ENCODE data around the gene BRMS1. TPM values are rescaled to one million over a fixed set of nuclear protein-coding genes. Genes with fewer than 3 reads are reported as not detected.

BRMS1 gene
- total RNA-seq, 3 donors from 2014 or later: 52.0 to 61.6 (median 54.3) TPM

DNA sequence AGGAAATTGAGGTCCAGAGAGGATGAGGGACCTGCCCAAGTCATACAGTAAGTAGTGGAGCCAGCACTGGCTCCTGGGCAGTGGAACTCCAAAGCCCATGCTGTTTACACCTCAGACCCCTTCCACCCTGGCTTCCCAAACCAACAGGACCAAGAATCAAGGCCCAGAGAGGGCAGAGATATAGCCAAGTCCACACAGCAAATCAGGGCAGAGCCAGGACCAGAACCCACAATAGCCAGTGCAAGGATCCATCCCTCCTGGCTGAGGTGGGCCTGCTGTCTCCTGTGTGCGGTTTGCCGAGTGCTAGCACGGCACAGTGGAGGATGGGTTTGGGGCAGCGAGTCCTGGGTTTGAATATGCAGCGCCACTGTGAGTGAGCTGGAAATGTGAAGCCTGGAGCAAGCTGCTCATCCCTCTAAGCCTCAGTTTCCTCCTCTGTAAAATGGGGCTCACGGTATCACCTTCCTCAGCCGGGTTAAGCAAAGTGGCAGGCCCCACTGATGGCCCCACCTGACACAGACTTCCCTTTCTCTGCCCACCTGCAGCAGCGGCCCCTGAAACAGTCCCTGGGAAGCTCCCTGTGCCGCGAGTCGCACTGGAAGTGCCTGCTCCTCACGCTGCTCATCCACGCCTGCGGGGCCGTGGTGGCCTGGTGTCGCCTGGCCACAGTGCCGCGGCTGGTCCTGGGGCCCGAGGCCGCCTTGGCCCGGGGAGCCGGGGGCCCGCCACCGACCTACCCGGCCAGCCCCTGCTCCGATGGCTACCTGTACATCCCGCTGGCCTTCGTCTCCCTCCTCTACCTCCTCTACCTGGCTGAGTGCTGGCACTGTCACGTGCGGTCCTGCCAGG, 50.9 kb downstream of the BRMS1 start:
- peaks cover 5 to 39% of the 10 kb centered on the region in 2 donors for H3K27me3 ChIP-seq
- TF ChIP-seq POLR2A (IDR thresholded peaks at IDR 0.05) (no peak), POLR2AphosphoS5 (IDR thresholded peaks at IDR 0.05) (no peak), CTCF (IDR thresholded peaks at IDR 0.05) (no peak)
- no peak overlapping the region for H3K27ac ChIP-seq
- H3K4me3 ChIP-seq: no peak overlapping the region
- no peaks in the 10 kb centered on the region for H3K36me3 ChIP-seq
- intact Hi-C loops (cut with DNase I; ENCODE audit: low total_unique reads): no loop called here
- peaks cover 0 to 7% of the 10 kb centered on the region in 2 donors for H3K4me1 ChIP-seq
- DNase-seq (ENCODE audit: low spot score in 2 of 2): no peak
- no peaks in the 10 kb centered on the region for H3K9me3 ChIP-seq

DNA sequence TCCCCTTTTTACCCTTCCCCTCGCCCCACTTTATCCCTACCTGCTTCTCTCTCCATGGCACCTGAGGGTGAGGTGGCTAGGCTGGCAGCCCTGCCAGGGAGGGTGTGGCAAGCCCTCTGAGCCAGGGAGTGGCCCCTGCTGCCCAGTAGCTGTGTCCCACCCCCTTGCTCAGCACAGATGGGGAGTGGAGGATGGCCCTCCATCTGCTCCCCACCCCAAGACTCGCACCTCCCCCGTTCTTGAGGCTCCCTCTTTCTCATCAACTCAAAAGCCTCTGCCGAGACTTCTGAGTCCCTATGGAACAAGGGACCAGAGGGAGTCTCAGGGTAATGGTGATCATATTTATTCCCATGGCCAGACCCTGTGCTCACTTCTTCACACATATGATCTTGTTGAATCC, 51.6 kb downstream of the BRMS1 start:
- no peak overlapping the region for H3K27ac ChIP-seq
- peaks cover 0 to 7% of the 10 kb centered on the region in 2 donors for H3K4me1 ChIP-seq
- intact Hi-C loops (cut with DNase I; ENCODE audit: low total_unique reads): no loop called here
- TF ChIP-seq POLR2AphosphoS5 (IDR thresholded peaks at IDR 0.05) (no peak), CTCF (IDR thresholded peaks at IDR 0.05) (no peak), POLR2A (IDR thresholded peaks at IDR 0.05) (no peak)
- no peaks in the 10 kb centered on the region for H3K9me3 ChIP-seq
- no peak for DNase-seq (ENCODE audit: low spot score in 2 of 2)
- no peak overlapping the region for H3K4me3 ChIP-seq
- H3K27me3 ChIP-seq: peaks cover 5 to 39% of the 10 kb centered on the region in 2 donors
- H3K36me3 ChIP-seq: no peaks in the 10 kb centered on the region

DNA sequence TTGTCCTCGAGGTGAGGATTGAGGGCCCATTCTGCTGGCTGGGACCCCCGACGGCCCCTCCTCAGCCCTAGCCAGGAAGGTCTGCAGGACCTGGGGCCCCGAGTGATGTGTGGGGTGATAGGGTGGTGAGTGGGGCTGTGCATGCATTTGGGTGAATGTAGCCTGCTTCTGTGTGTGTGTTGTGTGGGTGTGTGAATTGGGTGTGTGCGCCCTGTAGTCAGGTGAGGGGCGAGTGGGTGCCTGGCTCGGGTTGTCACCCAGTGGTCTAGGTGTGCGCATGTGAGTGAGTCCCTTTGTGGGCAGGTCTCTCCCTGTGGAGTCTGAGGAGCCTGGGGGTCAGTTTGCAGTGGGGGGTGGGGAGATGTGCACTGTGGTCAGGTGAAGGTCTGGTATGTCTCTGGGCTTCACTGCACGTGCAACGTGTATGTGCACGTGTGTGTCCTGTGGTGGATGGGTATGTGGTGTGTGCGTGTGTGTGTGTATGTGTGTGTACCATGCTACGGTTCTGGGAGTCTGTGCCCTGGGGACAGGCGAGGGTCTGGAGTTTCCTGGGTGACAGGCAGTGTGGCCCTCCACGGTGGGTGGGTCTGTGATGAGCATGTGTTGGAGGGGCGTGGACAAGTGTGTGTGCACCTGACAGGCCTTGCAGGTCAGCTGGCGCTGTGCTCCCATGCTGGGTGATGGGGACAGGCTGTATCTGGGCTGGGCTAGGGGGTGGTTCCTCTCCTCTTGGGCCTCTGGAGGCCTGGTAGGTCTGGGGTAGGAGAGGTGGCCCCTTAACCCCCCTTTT, 52.2 kb downstream of the BRMS1 start:
- DNase-seq (ENCODE audit: low spot score in 2 of 2): no peak
- TF ChIP-seq POLR2A (IDR thresholded peaks at IDR 0.05) (no peak), POLR2AphosphoS5 (IDR thresholded peaks at IDR 0.05) (no peak), CTCF (IDR thresholded peaks at IDR 0.05) (no peak)
- intact Hi-C loops (cut with DNase I; ENCODE audit: low total_unique reads): loop anchor here (1.0 kb wide), 1 partner anchor 33 kb away; no protein-coding TSS in a partner anchor
- no peaks in the 10 kb centered on the region for H3K36me3 ChIP-seq
- no peaks in the 10 kb centered on the region for H3K9me3 ChIP-seq
- peaks cover 5 to 39% of the 10 kb centered on the region in 2 donors for H3K27me3 ChIP-seq
- H3K4me3 ChIP-seq: peak overlapping the region in 1 of 3 donors; percentile 66
- H3K4me1 ChIP-seq: peaks cover 0 to 13% of the 10 kb centered on the region in 2 donors
- no peak overlapping the region for H3K27ac ChIP-seq

DNA sequence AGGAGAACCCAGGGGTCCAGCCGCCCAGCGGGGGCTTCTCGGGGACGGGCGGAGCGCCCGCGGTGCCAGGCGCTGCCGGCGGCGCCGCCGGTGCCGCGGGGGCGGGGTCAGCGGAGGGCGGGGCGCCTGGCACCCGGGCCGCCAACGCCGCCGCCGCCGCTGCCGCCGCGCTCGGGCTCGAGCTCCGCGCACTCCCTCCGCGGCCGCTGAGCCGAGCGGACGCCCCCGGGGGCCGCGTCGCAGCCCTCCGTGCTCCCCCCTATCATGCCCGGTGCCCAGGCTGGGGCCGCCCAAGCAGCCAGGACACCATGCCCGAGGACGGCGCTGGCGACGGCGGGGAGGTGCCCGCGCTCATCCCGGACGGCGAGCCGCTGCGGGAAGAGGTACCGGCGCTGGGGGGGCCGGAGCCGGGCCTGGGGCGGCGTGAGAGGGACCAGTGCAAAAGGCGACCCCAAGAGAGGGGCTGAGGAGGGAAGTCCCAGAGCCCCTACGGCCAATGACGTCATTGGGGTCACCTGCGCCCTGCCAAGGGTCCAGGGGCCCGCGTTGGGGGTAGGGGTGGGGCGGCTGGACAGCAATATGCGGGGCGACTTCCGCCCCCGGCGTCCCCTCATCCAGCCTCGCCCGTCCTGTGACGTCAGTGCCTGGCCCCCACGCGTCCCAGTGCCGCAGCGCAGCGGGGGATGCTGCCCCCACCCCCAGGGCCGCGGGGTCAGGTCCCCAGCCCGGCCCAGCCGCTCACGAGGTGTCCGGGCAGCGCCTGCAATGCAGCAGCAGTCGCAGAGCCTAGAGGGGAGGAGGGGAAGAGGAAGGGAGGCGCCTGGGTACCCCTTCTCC, 53.0 kb downstream of the BRMS1 start, which contains the start of gene TMEM151A:
TMEM151A (plus strand) TSS at position 189 of the 837 bp plus-strand sequence; CDS start at position 309, 120 bp downstream.
- H3K4me3 ChIP-seq: peak within 1 kb of the TSS; percentile 32 to 66 (median 42)
- TF ChIP-seq CTCF (IDR thresholded peaks at IDR 0.05) (no peak), POLR2AphosphoS5 (IDR thresholded peaks at IDR 0.05) (no peak), POLR2A (IDR thresholded peaks at IDR 0.05) (no peak)
- no peaks in the 10 kb centered on the region for H3K36me3 ChIP-seq
- H3K27me3 ChIP-seq: peaks cover 5 to 39% of the 10 kb centered on the region in 2 donors
- peaks cover 0 to 15% of the 10 kb centered on the region in 2 donors for H3K4me1 ChIP-seq
- no peak within 1 kb of the TSS for H3K27ac ChIP-seq
- DNase-seq (ENCODE audit: low spot score in 2 of 2): no peak
- H3K9me3 ChIP-seq: no peaks in the 10 kb centered on the region
- intact Hi-C loops (cut with DNase I; ENCODE audit: low total_unique reads): loop anchor here (1.0 kb wide), 1 partner anchor 33 kb away; no protein-coding TSS in a partner anchor
